ENCODE data around the gene FHIT.

- TF ChIP-seq POLR2A (IDR thresholded peaks at IDR 0.05; ENCODE audit: low read length) (no peak), GATA1 (IDR thresholded peaks at IDR 0.05; ENCODE audit: low read depth, low read length) (no peak)
Measured at GRCh38 chr3:61277411-61277810, 26.2 kb upstream of the FHIT start.

Measured in erythroblast (primary cell).